Loucy (cell line): ENCODE results near the gene ATG16L2.

Experiments used
- CTCF ChIP-seq: fragments of 200-600 bp; sonication (generic); conservative IDR thresholded peaks from 2 replicates; pipeline ENCODE4 v1.5.1; 2014; ENCODE audit warnings: mild to moderate bottlenecking, antibody characterized with exemption, low read length
- EZH2phosphoT487 ChIP-seq: fragments of 200-600 bp; IDR thresholded peaks from 2 replicates; pipeline ENCODE4 v1.6.1; 2018; ENCODE audit warnings: antibody characterized with exemption, mild to moderate bottlenecking, moderate library complexity, borderline replicate concordance

GRCh38 chr11:72851726-72852125 is 37.5 kb downstream of the ATG16L2 start:
- TF ChIP-seq CTCF (no peak), EZH2phosphoT487 (no peak)
